Measurements from ENCODE around the gene DOK4.

- TF ChIP-seq, protein P1, sequence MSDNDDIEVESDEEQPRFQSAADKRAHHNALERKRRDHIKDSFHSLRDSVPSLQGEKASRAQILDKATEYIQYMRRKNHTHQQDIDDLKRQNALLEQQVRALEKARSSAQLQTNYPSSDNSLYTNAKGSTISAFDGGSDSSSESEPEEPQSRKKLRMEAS (IDR thresholded peaks at IDR 0.05), result no peak
- TF ChIP-seq, protein P2, sequence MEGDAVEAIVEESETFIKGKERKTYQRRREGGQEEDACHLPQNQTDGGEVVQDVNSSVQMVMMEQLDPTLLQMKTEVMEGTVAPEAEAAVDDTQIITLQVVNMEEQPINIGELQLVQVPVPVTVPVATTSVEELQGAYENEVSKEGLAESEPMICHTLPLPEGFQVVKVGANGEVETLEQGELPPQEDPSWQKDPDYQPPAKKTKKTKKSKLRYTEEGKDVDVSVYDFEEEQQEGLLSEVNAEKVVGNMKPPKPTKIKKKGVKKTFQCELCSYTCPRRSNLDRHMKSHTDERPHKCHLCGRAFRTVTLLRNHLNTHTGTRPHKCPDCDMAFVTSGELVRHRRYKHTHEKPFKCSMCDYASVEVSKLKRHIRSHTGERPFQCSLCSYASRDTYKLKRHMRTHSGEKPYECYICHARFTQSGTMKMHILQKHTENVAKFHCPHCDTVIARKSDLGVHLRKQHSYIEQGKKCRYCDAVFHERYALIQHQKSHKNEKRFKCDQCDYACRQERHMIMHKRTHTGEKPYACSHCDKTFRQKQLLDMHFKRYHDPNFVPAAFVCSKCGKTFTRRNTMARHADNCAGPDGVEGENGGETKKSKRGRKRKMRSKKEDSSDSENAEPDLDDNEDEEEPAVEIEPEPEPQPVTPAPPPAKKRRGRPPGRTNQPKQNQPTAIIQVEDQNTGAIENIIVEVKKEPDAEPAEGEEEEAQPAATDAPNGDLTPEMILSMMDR (IDR thresholded peaks at IDR 0.05; ENCODE audit: low read depth, low read length, missing input control), result no peak
- TF ChIP-seq JUND (IDR thresholded peaks at IDR 0.05), result no peak
- TF ChIP-seq GABPA (IDR thresholded peaks at IDR 0.05 in 1 of 2, conservative IDR thresholded peaks at IDR 0.05 in 1 of 2), result no peak
- TF ChIP-seq YY1 (IDR thresholded peaks at IDR 0.05), result no peak
- TF ChIP-seq, protein P3, sequence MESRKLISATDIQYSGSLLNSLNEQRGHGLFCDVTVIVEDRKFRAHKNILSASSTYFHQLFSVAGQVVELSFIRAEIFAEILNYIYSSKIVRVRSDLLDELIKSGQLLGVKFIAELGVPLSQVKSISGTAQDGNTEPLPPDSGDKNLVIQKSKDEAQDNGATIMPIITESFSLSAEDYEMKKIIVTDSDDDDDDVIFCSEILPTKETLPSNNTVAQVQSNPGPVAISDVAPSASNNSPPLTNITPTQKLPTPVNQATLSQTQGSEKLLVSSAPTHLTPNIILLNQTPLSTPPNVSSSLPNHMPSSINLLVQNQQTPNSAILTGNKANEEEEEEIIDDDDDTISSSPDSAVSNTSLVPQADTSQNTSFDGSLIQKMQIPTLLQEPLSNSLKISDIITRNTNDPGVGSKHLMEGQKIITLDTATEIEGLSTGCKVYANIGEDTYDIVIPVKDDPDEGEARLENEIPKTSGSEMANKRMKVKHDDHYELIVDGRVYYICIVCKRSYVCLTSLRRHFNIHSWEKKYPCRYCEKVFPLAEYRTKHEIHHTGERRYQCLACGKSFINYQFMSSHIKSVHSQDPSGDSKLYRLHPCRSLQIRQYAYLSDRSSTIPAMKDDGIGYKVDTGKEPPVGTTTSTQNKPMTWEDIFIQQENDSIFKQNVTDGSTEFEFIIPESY (IDR thresholded peaks at IDR 0.05), result no peak
- TF ChIP-seq, protein P4, sequence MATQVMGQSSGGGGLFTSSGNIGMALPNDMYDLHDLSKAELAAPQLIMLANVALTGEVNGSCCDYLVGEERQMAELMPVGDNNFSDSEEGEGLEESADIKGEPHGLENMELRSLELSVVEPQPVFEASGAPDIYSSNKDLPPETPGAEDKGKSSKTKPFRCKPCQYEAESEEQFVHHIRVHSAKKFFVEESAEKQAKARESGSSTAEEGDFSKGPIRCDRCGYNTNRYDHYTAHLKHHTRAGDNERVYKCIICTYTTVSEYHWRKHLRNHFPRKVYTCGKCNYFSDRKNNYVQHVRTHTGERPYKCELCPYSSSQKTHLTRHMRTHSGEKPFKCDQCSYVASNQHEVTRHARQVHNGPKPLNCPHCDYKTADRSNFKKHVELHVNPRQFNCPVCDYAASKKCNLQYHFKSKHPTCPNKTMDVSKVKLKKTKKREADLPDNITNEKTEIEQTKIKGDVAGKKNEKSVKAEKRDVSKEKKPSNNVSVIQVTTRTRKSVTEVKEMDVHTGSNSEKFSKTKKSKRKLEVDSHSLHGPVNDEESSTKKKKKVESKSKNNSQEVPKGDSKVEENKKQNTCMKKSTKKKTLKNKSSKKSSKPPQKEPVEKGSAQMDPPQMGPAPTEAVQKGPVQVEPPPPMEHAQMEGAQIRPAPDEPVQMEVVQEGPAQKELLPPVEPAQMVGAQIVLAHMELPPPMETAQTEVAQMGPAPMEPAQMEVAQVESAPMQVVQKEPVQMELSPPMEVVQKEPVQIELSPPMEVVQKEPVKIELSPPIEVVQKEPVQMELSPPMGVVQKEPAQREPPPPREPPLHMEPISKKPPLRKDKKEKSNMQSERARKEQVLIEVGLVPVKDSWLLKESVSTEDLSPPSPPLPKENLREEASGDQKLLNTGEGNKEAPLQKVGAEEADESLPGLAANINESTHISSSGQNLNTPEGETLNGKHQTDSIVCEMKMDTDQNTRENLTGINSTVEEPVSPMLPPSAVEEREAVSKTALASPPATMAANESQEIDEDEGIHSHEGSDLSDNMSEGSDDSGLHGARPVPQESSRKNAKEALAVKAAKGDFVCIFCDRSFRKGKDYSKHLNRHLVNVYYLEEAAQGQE (IDR thresholded peaks at IDR 0.05), result no peak
- no peak for TF ChIP-seq TAF1 (conservative IDR thresholded peaks at IDR 0.05)
- TF ChIP-seq ATF3 (IDR thresholded peaks at IDR 0.05), result no peak
- TF ChIP-seq RAD21 (IDR thresholded peaks at IDR 0.05), result no peak
Measured at GRCh38 chr16:57462978-57463362, 23.3 kb downstream of the DOK4 start.
